LNCAP (cell line): Measurements from ENCODE around the gene CACNG8.

Source experiments
- CTCF ChIP-seq: fragments of 450-650 bp; IDR thresholded peaks from 2 replicates; pipeline ENCODE4 v1.5.1; 2017; ENCODE audit warnings: mild to moderate bottlenecking

Gene CACNG8

GRCh38 chr19:54017261-54017660 lies 54.5 kb downstream of the CACNG8 start:
- TF ChIP-seq CTCF = no peak

DNA sequence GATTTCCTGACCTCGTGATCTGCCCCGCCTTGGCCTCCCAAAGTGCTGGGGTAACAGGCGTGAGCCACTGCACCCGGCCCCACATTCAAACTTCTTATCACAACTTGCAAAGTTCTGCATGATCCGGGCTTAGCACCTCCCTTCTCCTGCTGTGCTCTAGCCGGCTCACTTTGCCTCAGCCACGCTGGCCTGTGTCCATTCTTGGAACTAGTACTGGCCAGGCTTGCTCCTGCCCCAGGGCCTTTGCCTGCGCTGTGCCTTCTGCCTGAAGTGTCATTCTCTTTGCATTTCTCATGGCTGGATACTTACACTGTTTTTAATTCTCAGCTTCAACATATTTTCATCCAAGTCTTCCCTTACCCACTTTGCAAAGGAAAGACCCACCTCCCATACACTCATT lies 58.6 kb downstream of the CACNG8 start:
- TF ChIP-seq CTCF = no peak

GRCh38 chr19:54021932-54022331 lies 59.2 kb downstream of the CACNG8 start:
- no peak for TF ChIP-seq CTCF

DNA sequence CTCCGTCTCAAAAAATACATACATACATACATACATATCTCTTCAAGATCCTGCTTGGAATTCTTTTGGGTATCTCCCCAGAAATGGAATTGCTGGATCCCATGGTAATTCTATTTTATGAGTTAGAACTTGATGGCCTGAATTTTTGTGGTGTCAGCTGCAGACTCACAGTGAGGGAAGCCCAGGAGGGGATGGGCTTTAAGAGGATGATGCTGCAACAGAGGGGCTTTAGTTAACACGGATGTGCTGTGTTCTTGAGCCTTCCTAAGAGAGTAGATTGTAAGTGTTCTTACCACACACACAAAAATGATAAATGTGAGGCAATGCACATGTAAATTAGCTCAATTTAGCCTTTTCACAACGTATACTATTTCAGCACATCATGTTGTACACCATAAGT lies 60.5 kb downstream of the CACNG8 start:
- TF ChIP-seq CTCF = no peak

- no peak for TF ChIP-seq CTCF
Measured at GRCh38 chr19:54024660-54025059, 61.9 kb downstream of the CACNG8 start.

GRCh38 chr19:54026656-54027055 lies 63.9 kb downstream of the CACNG8 start:
- no peak for TF ChIP-seq CTCF

DNA sequence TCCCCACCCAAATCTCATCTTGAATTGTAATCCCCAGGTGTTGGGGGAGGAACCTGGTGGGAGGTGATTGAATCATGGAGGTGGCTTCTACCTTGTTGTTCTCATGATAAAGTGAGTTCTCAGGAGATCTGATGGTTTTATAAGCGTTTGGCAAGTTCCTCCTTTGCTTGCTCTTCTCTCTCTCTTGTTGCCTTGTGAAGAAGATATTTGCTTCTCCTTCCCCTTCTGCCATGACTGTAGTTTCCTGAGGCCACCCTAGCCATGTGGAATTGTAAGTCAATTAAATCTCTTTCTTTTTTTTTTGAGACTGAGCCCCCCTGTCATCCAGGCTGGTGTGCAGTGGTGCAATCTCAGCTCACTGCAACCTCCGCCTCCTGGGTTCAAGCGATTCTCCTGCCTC lies 66.6 kb downstream of the CACNG8 start:
- TF ChIP-seq CTCF = no peak

- TF ChIP-seq CTCF = peak; percentile 61
Measured at GRCh38 chr19:54029930-54030490, 67.3 kb downstream of the CACNG8 start.
